Heart left ventricle (tissue), 16 donors: ENCODE measurements around the gene DMD. TPM values are rescaled to one million over a fixed set of nuclear protein-coding genes. Genes with fewer than 3 reads are reported as not detected.

Source experiments
- ATAC-seq, 4 donors: fragments of 200-7000 bp; cut with Tn5 transposase; one replicate each; pipeline ENCODE4 v1.9.1; 2020 to 2022; ENCODE audit warnings: moderate library complexity in 4 of 4, mild to moderate bottlenecking in 3 of 4, moderate number of reproducible peaks in 1 of 4
- DNase-seq, 5 donors: peaks; one replicate each; pipeline ENCODE4 v3.0.0-alpha.2; 2020
- H3K27ac ChIP-seq, 12 donors: fragments of 200-600 bp; sonication (generic) in 4 of 12; one replicate each; pipeline versions ENCODE4 v1.5.0 to v1.8.0; 2016 to 2022; ENCODE audit warnings: mild to moderate bottlenecking in 2 of 12
- H3K27me3 ChIP-seq, 9 donors: fragments of 200-600 bp; sonication (generic) in 2 of 9; one replicate each; pipeline versions ENCODE4 v1.5.1 to v1.8.0; 2016 to 2022; ENCODE audit warnings: mild to moderate bottlenecking in 3 of 9
- H3K36me3 ChIP-seq, 9 donors: fragments of 200-600 bp; sonication (generic) in 2 of 9; one replicate each; pipeline versions ENCODE4 v1.5.0 to v1.8.0; 2018 to 2022; ENCODE audit warnings: mild to moderate bottlenecking in 2 of 9
- H3K4me1 ChIP-seq, 12 donors: fragments of 200-600 bp; sonication (generic) in 4 of 12; one replicate each; pipeline versions ENCODE4 v1.5.0 to v1.8.0; 2016 to 2022; ENCODE audit warnings: mild to moderate bottlenecking in 3 of 12
- H3K4me3 ChIP-seq, 12 donors: fragments of 200-600 bp; sonication (generic) in 4 of 12; one replicate each; pipeline versions ENCODE4 v1.5.0 to v1.8.0; 2017 to 2022; ENCODE audit warnings: mild to moderate bottlenecking in 9 of 12, moderate library complexity in 4 of 12
- H3K9me3 ChIP-seq, 12 donors: fragments of 200-600 bp; sonication (generic) in 4 of 12; one replicate each; pipeline versions ENCODE4 v1.5.0 to v1.8.0; 2016 to 2022; ENCODE audit warnings: mild to moderate bottlenecking in 1 of 12
- CTCF ChIP-seq, 12 donors: fragments of 200-600 bp; sonication (generic) in 4 of 12; IDR thresholded peaks; one replicate each; pipeline versions ENCODE4 v1.5.0 to v1.8.0; 2018 to 2022; ENCODE audit warnings: antibody characterized with exemption in 12 of 12, mild to moderate bottlenecking in 5 of 12
- POLR2A ChIP-seq, 2 donors: fragments of 450-650 bp; IDR thresholded peaks; one replicate each; pipeline ENCODE4 v1.6.1; 2017; ENCODE audit warnings: antibody characterized with exemption in 2 of 2, mild to moderate bottlenecking in 2 of 2, moderate library complexity in 2 of 2
- WGBS, 4 donors: extraction: QIAGEN DNeasy Blood & Tissue Kit in 2 of 4; methylation state at CpG; one replicate each; pipeline versions ENCODE4 v1.1.5 to v1.1.7; 2013 to 2018; 5-methylcytosine and 5-hydroxymethylcytosine counted together
- intact Hi-C, 10 donors: fragments of 100-400 bp; cut with DNase I; formaldehyde crosslinking; loops; one replicate each; pipeline versions ENCODE4 v1.11.1 to v1.14.2; 2022
- polyA plus RNA-seq, 2 donors: library from polyadenylated mRNA; stranded (reverse); fragments of 200-250 nt; gene quantifications; one replicate each; pipeline ENCODE4 v1.2.3, GENCODE V29; 2013
- total RNA-seq, 9 donors: library from RNA; depleted of rRNA in 2 of 9; stranded (reverse); fragments of >200 nt in 2 of 9; fragmentation: NEBNext Ultra II Directional in 3 of 9; extraction: Animal tissue kit (Norgen Biotek cat#: 25700) in 3 of 9; gene quantifications; one replicate each; pipeline versions ENCODE4 v1.1.0 to v1.2.4, GENCODE V29; 2016 to 2023
- donor health status: ischemic (EF 13 %, LVEDD 7.1; RV severe dilation, severe dysfunction).
- donor health status: healthy with polysubstance abuse.
- donor health status: DM: no; HTN: yes; CAD: no.
- donor health status: DM: no; HTN: no; CAD: no.
- donor health status: ischemic (EF 25% LVEDD 6.9; RV normal size, moderate dysfunction).
- donor health status: ischemic (EF 25% LVEDD 5.7; RV mildly dilated, moderate dysfunction).
- donor health status: healthy.
- donor health status: DM: yes; HTN: yes; CAD: no.
- donor health status: ischemic (EF 35%, LVEDD 5.7; RV mildly dilated, moderate dysfunction).
- donor health status: nonischemic (EF 11% LVEDD 7.7; RV severe dilation, severe dysfunction).
- donor health status: DM: yes; HTN: yes; CAD: no.
- donor health status: PGD.
- donor health status: ischemic (EF 29% LVEDD 5.4; RV normal size, mild dysfunction).
- donor health status: nonischemic (EF 23%, LVEDD 6.1; RV moderate dilation, normal function).

Gene DMD
- total and polyA plus RNA-seq, 11 donors = 34.7 to 236 (median 162) TPM

- no peaks in the 10 kb centered on the region for H3K4me1 ChIP-seq
Observed at GRCh38 chrX:31301203-31301602, 1910.1 kb downstream of the DMD start.

GRCh38 chrX:31298916-31299315 is 1912.4 kb downstream of the DMD start:
- WGBS, 4 donors = 51 to 72% (median 61%) methylated on average over 4 of the region's 4 CpGs
- intact Hi-C loops = no loop called here

More at GRCh38 chrX:31301203-31301602, 1910.1 kb downstream of the DMD start:
- Histone ChIP-seq H3K27ac (no peak overlapping the region), H3K4me3 (no peak overlapping the region), H3K9me3 (peaks cover 0 to 5% (median 0%) of the 10 kb centered on the region in 12 donors), H3K36me3 (no peaks in the 10 kb centered on the region), H3K27me3 (no peaks in the 10 kb centered on the region)
- intact Hi-C loops = no loop called here
- TF ChIP-seq CTCF (IDR thresholded peaks at IDR 0.05) (no peak), POLR2A (IDR thresholded peaks at IDR 0.05) (no peak)
- ATAC-seq (no peak), DNase-seq (no peak)
- WGBS, 4 donors = 62 to 87% (median 73%) methylated on average over 2 of the region's 2 CpGs

DNA sequence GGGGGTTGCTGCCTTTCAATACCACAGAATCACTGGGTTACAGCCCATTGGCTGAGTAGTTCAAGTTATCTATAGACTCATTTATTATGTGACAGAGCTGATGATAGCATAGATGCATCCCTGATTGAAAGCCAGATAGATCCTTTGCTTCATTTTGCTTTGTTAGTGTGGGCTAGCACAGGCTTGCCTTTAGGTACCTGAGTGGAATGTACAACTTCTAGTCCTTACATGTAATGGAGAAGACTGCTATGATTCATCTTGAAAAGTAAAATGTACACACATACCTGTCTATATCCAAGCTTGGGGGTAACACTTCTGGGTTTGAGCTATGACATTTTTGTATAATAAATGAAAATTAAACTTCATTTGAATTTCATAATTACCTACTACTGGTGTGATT is 1913.5 kb downstream of the DMD start:
- Histone ChIP-seq H3K27me3 (no peaks in the 10 kb centered on the region), H3K9me3 (peaks cover 0 to 5% (median 0%) of the 10 kb centered on the region in 12 donors), H3K4me3 (no peak overlapping the region), H3K4me1 (no peaks in the 10 kb centered on the region), H3K27ac (no peak overlapping the region), H3K36me3 (no peaks in the 10 kb centered on the region)
- TF ChIP-seq POLR2A (IDR thresholded peaks at IDR 0.05) = no peak
- no peak for TF ChIP-seq CTCF (IDR thresholded peaks at IDR 0.05)
- DNase-seq (no peak), ATAC-seq (no peak)
- intact Hi-C loops = no loop called here

More at GRCh38 chrX:31298916-31299315, 1912.4 kb downstream of the DMD start:
- H3K9me3 ChIP-seq = peaks cover 0 to 5% (median 0%) of the 10 kb centered on the region in 12 donors
- no peak overlapping the region for H3K27ac ChIP-seq
- DNase-seq (no peak), ATAC-seq (no peak)
- no peaks in the 10 kb centered on the region for H3K36me3 ChIP-seq
- no peaks in the 10 kb centered on the region for H3K4me1 ChIP-seq
- H3K27me3 ChIP-seq = no peaks in the 10 kb centered on the region
- TF ChIP-seq POLR2A (IDR thresholded peaks at IDR 0.05) (no peak), CTCF (IDR thresholded peaks at IDR 0.05) (no peak)
- H3K4me3 ChIP-seq = no peak overlapping the region

- Histone ChIP-seq H3K27me3 (no peaks in the 10 kb centered on the region), H3K4me3 (no peak overlapping the region), H3K9me3 (peaks cover 0 to 6% (median 0%) of the 10 kb centered on the region in 12 donors), H3K4me1 (no peaks in the 10 kb centered on the region), H3K36me3 (no peaks in the 10 kb centered on the region), H3K27ac (no peak overlapping the region)
- intact Hi-C loops = loop anchor here in 2 of 10 donors (5.0 kb wide), 1 partner anchor 257 kb away; no protein-coding TSS in a partner anchor
- ATAC-seq (no peak), DNase-seq (no peak)
- WGBS, 4 donors = 62 to 77% (median 68%) methylated on average over 3 of the region's 3 CpGs
- TF ChIP-seq POLR2A (IDR thresholded peaks at IDR 0.05) (no peak), CTCF (IDR thresholded peaks at IDR 0.05) (no peak)
Observed at GRCh38 chrX:31294475-31294874, 1916.9 kb downstream of the DMD start.
